Transverse colon (tissue), 4 donors: ENCODE results near the gene OR11H7. TPM values are rescaled to one million over a fixed set of nuclear protein-coding genes. Genes with fewer than 3 reads are reported as not detected.
"Not testable (repeated sequence)": the region's sequence is repeated elsewhere in the genome, so short reads cannot be mapped to it uniquely, and the experiment has no call there.

ENCODE experiments used
- DNase-seq: peaks from one replicate; pipeline ENCODE4 v3.0.0-alpha.2; 2019
- H3K27ac ChIP-seq, 4 donors: fragments of 200-600 bp; sonication (generic); 2 replicates each; pipeline ENCODE4 v1.5.1; 2016 to 2018; ENCODE audit warnings: inconsistent platforms in 4 of 4
- H3K27me3 ChIP-seq: fragments of 200-600 bp; sonication (generic); 2 replicates; pipeline ENCODE4 v1.5.1; 2017; ENCODE audit warnings: inconsistent platforms
- H3K36me3 ChIP-seq, 4 donors: fragments of 200-600 bp; sonication (generic); 2 replicates each; pipeline ENCODE4 v1.5.1; 2017 to 2019; ENCODE audit warnings: inconsistent platforms in 4 of 4
- H3K4me1 ChIP-seq, 4 donors: fragments of 200-600 bp; sonication (generic); 2 replicates each; pipeline ENCODE4 v1.5.1; 2017 to 2020; ENCODE audit warnings: inconsistent platforms in 4 of 4
- H3K4me3 ChIP-seq, 4 donors: fragments of 200-600 bp; sonication (generic); 1 replicate in 1 of 4; 2 replicates in 3 of 4; pipeline versions ENCODE4 v1.5.1 to v1.6.1; 2017 to 2019; ENCODE audit warnings: inconsistent platforms in 4 of 4
- H3K9me3 ChIP-seq, 2 donors: fragments of 200-600 bp; sonication (generic); 2 replicates each; pipeline ENCODE4 v1.5.1; 2017 to 2019; ENCODE audit warnings: inconsistent platforms in 2 of 2
- EP300 ChIP-seq: sonication (generic); formaldehyde crosslinking; IDR thresholded peaks from one replicate; pipeline ENCODE4 v1.6.1; 2017; ENCODE audit warnings: antibody characterized with exemption, low read depth
- POLR2A ChIP-seq: fragments of 450-650 bp; IDR thresholded peaks from one replicate; pipeline ENCODE4 v1.6.1; 2016; ENCODE audit warnings: antibody characterized with exemption, mild to moderate bottlenecking, moderate library complexity
- POLR2AphosphoS5 ChIP-seq, 3 donors: sonication (generic); formaldehyde crosslinking; IDR thresholded peaks; one replicate each; pipeline ENCODE4 v1.6.1; 2016; ENCODE audit warnings: antibody characterized with exemption in 3 of 3
- WGBS, 2 donors: methylation state at CpG; one replicate each; pipeline ENCODE4 v1.1.5; 2018; ENCODE audit warnings: low coverage in 1 of 2; 5-methylcytosine and 5-hydroxymethylcytosine counted together
- in situ Hi-C, 4 donors: fragments of 200-750 bp; cut with MboI; loops; one replicate each; pipeline versions ENCODE4 v1.15.0 to v1.15.1; 2017; ENCODE audit warnings: low sequenced_read_pairs in 3 of 4, low pct_ligation_motif_present in 1 of 4, low pct_unique_long_range_greater_than_20kb in 1 of 4
- intact Hi-C: fragments of 100-400 bp; cut with DNase I; formaldehyde crosslinking; loops from one replicate; pipeline ENCODE4 v1.15.1; 2023; ENCODE audit warnings: low total_unique reads
- total RNA-seq, 4 donors: library from RNA; depleted of rRNA; stranded (reverse); fragments of >200 nt; gene quantifications; one replicate each; pipeline ENCODE4 v1.1.0, GENCODE V29; 2016
- TF ChIP-seq, protein P1 (sequence below), 5 experiments: fragments of 200-600 bp in 3 of 5; fragments of 450-650 bp in 2 of 5; sonication (generic) in 3 of 5; IDR thresholded peaks; 1 replicate in 2 of 5; 2 replicates in 3 of 5; pipeline ENCODE4 v1.5.1; 2016 to 2017; ENCODE audit warnings: antibody characterized with exemption in 5 of 5, inconsistent platforms in 3 of 5, mild to moderate bottlenecking in 2 of 5, moderate library complexity in 1 of 5

The OR11H7 gene
- total RNA-seq, 4 donors from 2014 or later: not detected

DNA sequence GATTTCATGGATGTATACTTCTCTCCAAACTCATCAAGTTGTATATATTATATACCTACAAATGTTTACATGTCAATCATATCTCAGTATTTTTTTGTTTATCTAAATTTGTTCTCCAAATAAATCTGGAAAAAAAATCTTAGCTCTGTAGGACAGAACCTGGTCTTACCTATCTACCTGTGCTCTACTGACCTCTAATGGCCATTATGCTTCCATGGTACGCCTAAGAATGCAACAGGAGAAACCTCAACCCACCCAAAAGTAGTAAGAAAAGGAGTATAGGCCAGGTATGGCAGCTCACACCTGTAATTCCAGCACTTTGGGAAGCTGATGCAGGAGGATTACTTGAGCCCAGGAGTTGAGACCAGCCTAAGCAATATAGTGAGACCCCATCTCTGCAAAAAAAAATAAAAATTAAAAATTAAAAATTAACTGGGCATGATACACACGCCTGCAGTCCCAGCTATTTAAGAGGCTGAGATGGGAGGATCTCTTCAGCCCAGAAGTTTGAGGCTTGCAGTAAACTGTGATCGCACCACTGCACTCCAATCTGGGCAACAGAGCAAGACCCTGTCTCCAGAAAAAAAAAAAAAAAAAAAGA lies 19.0 kb downstream of the OR11H7 start:
- peaks cover 4 to 6% of the 10 kb centered on the region in 2 donors for H3K9me3 ChIP-seq
- no peak for DNase-seq
- intact Hi-C loops: no loop called here
- no peaks in the 10 kb centered on the region for H3K4me1 ChIP-seq
- H3K36me3 ChIP-seq: no peaks in the 10 kb centered on the region
- no peak overlapping the region for H3K27ac ChIP-seq
- TF ChIP-seq, protein P1, sequence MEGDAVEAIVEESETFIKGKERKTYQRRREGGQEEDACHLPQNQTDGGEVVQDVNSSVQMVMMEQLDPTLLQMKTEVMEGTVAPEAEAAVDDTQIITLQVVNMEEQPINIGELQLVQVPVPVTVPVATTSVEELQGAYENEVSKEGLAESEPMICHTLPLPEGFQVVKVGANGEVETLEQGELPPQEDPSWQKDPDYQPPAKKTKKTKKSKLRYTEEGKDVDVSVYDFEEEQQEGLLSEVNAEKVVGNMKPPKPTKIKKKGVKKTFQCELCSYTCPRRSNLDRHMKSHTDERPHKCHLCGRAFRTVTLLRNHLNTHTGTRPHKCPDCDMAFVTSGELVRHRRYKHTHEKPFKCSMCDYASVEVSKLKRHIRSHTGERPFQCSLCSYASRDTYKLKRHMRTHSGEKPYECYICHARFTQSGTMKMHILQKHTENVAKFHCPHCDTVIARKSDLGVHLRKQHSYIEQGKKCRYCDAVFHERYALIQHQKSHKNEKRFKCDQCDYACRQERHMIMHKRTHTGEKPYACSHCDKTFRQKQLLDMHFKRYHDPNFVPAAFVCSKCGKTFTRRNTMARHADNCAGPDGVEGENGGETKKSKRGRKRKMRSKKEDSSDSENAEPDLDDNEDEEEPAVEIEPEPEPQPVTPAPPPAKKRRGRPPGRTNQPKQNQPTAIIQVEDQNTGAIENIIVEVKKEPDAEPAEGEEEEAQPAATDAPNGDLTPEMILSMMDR (IDR thresholded peaks at IDR 0.05): no peak
- no peak for TF ChIP-seq EP300
- no peak for TF ChIP-seq POLR2A
- TF ChIP-seq POLR2AphosphoS5 (IDR thresholded peaks at IDR 0.05): no peak
- 64% methylated on average over 3 of the region's 3 CpGs; no CpG with 5 or more reads in 1 of the 2 donors for WGBS, 2 donors
- H3K4me3 ChIP-seq: no peak overlapping the region
- in situ Hi-C loops: no loop called here
- H3K27me3 ChIP-seq: no peaks in the 10 kb centered on the region

DNA sequence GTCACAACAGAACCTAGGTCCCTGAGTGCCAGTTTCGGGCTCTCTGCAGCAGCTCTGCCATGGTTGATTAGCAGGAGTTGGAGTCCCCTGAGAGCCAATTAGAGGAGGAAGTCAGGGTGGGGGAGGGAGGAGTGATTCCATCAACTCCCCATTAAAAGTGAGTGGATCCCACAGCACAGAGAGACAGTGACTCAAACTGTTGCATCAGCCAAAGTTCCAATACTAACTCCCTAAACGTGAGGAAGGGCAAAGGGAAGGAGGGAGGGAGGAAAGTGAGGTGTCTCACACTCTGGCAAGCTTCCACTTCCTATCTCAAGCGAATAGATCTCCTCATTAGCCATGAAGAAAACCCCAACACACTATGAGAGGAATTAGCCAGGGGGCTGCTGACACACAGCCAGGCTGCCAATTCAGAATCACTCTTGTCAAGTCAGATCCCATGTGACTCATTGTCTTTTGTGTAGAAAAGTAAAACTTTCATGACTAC lies 33.9 kb downstream of the OR11H7 start:
- Histone ChIP-seq H3K36me3 (no peaks in the 10 kb centered on the region), H3K27me3 (no peaks in the 10 kb centered on the region), H3K4me1 (no peaks in the 10 kb centered on the region), H3K4me3 (no peak overlapping the region), H3K27ac (no peak overlapping the region), H3K9me3 (no peaks in the 10 kb centered on the region)
- intact Hi-C loops: no loop called here
- no peak for DNase-seq
- no peak for TF ChIP-seq POLR2AphosphoS5 (IDR thresholded peaks at IDR 0.05)
- TF ChIP-seq POLR2A: no peak
- 50 to 53% methylated on average over 3 of the region's 3 CpGs for WGBS, 2 donors
- in situ Hi-C loops: no loop called here

DNA sequence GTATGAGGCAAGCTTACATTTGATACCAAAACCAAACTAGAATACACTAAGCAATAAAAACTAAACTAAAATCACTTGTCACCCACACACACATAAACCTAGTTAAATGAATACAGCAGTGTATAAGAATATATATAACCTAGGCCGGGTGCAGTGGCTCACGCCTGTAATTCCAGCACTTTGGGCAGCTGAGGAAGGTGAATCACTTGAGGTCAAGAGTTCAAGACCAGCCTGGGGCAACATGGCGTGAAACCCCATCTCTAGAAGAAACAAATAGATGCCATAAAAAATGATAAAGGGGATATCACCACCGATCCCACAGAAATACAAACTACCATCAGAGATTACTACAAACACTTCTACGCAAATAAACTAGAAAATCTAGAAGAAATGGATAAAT lies 35.6 kb downstream of the OR11H7 start:
- H3K27me3 ChIP-seq, in situ Hi-C loops, DNase-seq, intact Hi-C loops, H3K4me1 ChIP-seq, H3K4me3 ChIP-seq, H3K9me3 ChIP-seq, H3K27ac ChIP-seq, H3K36me3 ChIP-seq: not testable (repeated sequence)
- WGBS, 2 donors: 90 to 92% methylated on average over 4 to 5 of the region's 5 CpGs

DNA sequence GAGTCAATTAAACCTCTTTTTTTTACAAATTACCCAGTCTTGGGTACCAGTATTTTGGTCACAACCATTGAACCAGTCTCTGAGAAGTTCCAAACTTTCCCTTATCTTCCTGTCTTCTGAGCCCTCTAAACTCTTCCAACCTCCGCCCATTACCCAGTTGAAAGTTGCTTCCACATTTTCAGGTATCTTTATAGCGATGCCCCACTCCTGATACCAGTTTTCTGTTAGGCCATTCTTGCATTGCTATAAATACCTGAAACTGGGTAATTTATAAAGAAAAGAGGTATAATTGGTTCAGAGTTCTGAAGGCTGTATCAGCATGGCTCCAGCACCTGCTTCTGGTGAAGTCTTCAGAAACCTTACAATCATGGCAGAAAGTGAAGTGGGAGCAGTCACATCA lies 45.3 kb downstream of the OR11H7 start:
- Histone ChIP-seq H3K9me3 (peaks cover 3 to 12% of the 10 kb centered on the region in 2 donors), H3K36me3 (no peaks in the 10 kb centered on the region), H3K4me3 (no peak overlapping the region), H3K27ac (no peak overlapping the region), H3K4me1 (no peaks in the 10 kb centered on the region), H3K27me3 (no peaks in the 10 kb centered on the region)
- DNase-seq: no peak
- in situ Hi-C loops (no loop called here), intact Hi-C loops (no loop called here)
- WGBS, 2 donors: 100% methylated on average over 1 to 2 of the region's 2 CpGs
- no peak for TF ChIP-seq POLR2AphosphoS5 (IDR thresholded peaks at IDR 0.05)
- TF ChIP-seq POLR2A: no peak
- TF ChIP-seq EP300: no peak
- TF ChIP-seq, protein P1 (IDR thresholded peaks at IDR 0.05): no peak

DNA sequence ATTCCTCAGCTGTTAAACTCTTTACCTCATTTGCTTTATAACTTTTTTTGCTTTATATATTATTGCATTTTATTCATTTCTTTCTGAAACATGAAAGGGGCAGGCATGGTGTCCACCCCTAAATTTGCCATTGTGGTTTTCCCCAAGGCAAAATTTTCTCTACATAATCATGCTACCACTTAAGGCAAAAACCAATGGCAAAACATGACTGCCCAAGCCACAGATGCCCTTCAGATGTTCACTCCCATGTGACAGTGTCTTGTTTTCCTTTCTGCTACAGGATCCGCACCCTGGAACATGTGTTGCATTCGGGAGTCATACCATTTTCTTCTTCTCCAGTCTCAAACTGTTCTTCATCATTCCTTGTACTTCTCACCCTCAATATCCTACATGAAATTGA lies 48.6 kb downstream of the OR11H7 start:
- intact Hi-C loops: no loop called here

More for the DNA sequence above, 48.6 kb downstream of the OR11H7 start:
- Histone ChIP-seq H3K9me3 (peaks cover 3 to 12% of the 10 kb centered on the region in 2 donors), H3K27me3 (no peaks in the 10 kb centered on the region), H3K36me3 (no peaks in the 10 kb centered on the region), H3K27ac (no peak overlapping the region), H3K4me1 (no peaks in the 10 kb centered on the region), H3K4me3 (no peak overlapping the region)
- TF ChIP-seq POLR2AphosphoS5 (IDR thresholded peaks at IDR 0.05) (no peak), EP300 (no peak), POLR2A (no peak)
- TF ChIP-seq, protein P1 (IDR thresholded peaks at IDR 0.05): no peak
- in situ Hi-C loops: no loop called here
- WGBS, 2 donors: 68 to 100% methylated on average over 2 of the region's 2 CpGs
- DNase-seq: no peak
